GM12878 (cell line): ENCODE data around the gene ZSWIM6. TPM values are rescaled to one million over a fixed set of nuclear protein-coding genes. Genes with fewer than 3 reads are reported as not detected.

Experiments
- BACH1 ChIP-seq: fragments of 450-650 bp; IDR thresholded peaks from 2 replicates; pipeline ENCODE4 v1.6.1; 2017; ENCODE audit warnings: mild to moderate bottlenecking, borderline replicate concordance
- BRCA1 ChIP-seq: IDR thresholded peaks from 2 replicates; pipeline ENCODE4 v1.6.1; 2011; ENCODE audit warnings: low read depth, low read length, improper control_type of control experiment
- CBFB ChIP-seq: IDR thresholded peaks from 2 replicates; pipeline ENCODE4 v1.6.1; 2016; ENCODE audit warnings: antibody characterized with exemption, low read depth
- CEBPB ChIP-seq, 2 experiments: fragments of 150-350 bp in 1 of 2; IDR thresholded peaks; 2 replicates each; pipeline ENCODE4 v1.6.1; 2012 to 2014; ENCODE audit warnings: low read depth in 2 of 2, low read length in 2 of 2, borderline replicate concordance in 1 of 2, inconsistent platforms in 1 of 2
- CREB1 ChIP-seq: IDR thresholded peaks from 2 replicates; pipeline ENCODE4 v1.6.1; 2012; ENCODE audit warnings: low read depth, mild to moderate bottlenecking, inconsistent platforms
- E2F8 ChIP-seq: fragments of 450-650 bp; IDR thresholded peaks from 2 replicates; pipeline ENCODE4 v1.6.1; 2018; ENCODE audit warnings: mild to moderate bottlenecking, low read depth, moderate library complexity; ENCODE audit not compliant: partially characterized antibody
- EED ChIP-seq: sonication (generic); IDR thresholded peaks from 2 replicates; pipeline ENCODE4 v1.6.1; 2016; ENCODE audit warnings: antibody characterized with exemption, low read depth
- HCFC1 ChIP-seq: fragments of 150-350 bp; IDR thresholded peaks from 2 replicates; pipeline ENCODE4 v1.6.1; 2014; ENCODE audit warnings: low read length
- IKZF1 ChIP-seq: fragments of 450-650 bp; conservative IDR thresholded peaks from 2 replicates; pipeline ENCODE4 v1.6.1; 2017; ENCODE audit warnings: antibody characterized with exemption, mild to moderate bottlenecking
- MEF2B ChIP-seq: fragments of 450-650 bp; IDR thresholded peaks from 2 replicates; pipeline ENCODE4 v1.6.1; 2018; ENCODE audit warnings: mild to moderate bottlenecking, moderate library complexity; ENCODE audit not compliant: partially characterized antibody, poor library complexity, severe bottlenecking
- NFIC ChIP-seq: IDR thresholded peaks from 2 replicates; pipeline ENCODE4 v1.6.1; 2012; ENCODE audit warnings: low read depth, mild to moderate bottlenecking, inconsistent platforms, low read length, moderate library complexity
- PAX8 ChIP-seq: fragments of 450-650 bp; IDR thresholded peaks from 2 replicates; pipeline ENCODE4 v1.6.1; 2017; ENCODE audit warnings: mild to moderate bottlenecking, moderate library complexity
- POLR2A ChIP-seq: IDR thresholded peaks from 2 replicates; pipeline ENCODE4 v1.6.1; 2011; ENCODE audit warnings: low read depth, mild to moderate bottlenecking, low read length
- RUNX3 ChIP-seq: IDR thresholded peaks from 2 replicates; pipeline ENCODE4 v1.6.1; 2012; ENCODE audit warnings: low read length, inconsistent platforms
- ZBTB11 ChIP-seq: fragments of 450-650 bp; formaldehyde crosslinking; IDR thresholded peaks from 2 replicates; pipeline ENCODE4 v1.5.0; 2022; ENCODE audit warnings: mild to moderate bottlenecking, missing genetic modification characterization
- ZBTB33 ChIP-seq: fragments of 450-650 bp; IDR thresholded peaks from 2 replicates; pipeline ENCODE4 v1.6.1; 2017; ENCODE audit warnings: mild to moderate bottlenecking
- ZNF622 ChIP-seq: fragments of 450-650 bp; IDR thresholded peaks from 2 replicates; pipeline ENCODE4 v1.6.1; 2017; ENCODE audit warnings: mild to moderate bottlenecking, inconsistent platforms
- ZNF687 ChIP-seq: fragments of 450-650 bp; IDR thresholded peaks from 2 replicates; pipeline ENCODE4 v1.6.1; 2017; ENCODE audit warnings: mild to moderate bottlenecking, moderate library complexity
- polyA plus RNA-seq, 11 experiments: library from polyadenylated mRNA; depleted of rRNA in 4 of 11; unstranded in 6 of 11; stranded (reverse) in 5 of 11; fragments of >200 nt; fragmentation: Nextera tagmentation in 4 of 11; fragmentation: Illumina TruSeq in 1 of 11; extraction: Ambion mirVana in 4 of 11; extraction: Trizol in 1 of 11; gene quantifications; 1 replicate in 1 of 11; 2 replicates in 10 of 11; pipeline versions ENCODE4 v1.2.1 to v1.2.3, GENCODE V29; 2011 to 2016; ENCODE audit warnings: inconsistent platforms in 2 of 11, missing spikeins in 2 of 11, low read depth in 1 of 11
- total RNA-seq, 4 experiments: library from RNA; depleted of rRNA in 3 of 4; stranded (reverse); fragments of >200 nt in 3 of 4; fragmentation: Illumina TruSeq in 1 of 4; extraction: Trizol in 1 of 4; gene quantifications; 2 replicates each; pipeline versions ENCODE4 v1.2.1 to v1.2.3, GENCODE V29; 2013 to 2021

Gene ZSWIM6
- total and polyA plus RNA-seq, 10 of the 15 experiments (the other 5 are each of a cell fraction or from before 2014, with no cell fraction given), result 0.53 to 6.2 (median 3.4) TPM

GRCh38 chr5:61331407-61332357 is at the start of gene ZSWIM6 (continued):
- TF ChIP-seq ZBTB33 (peak; percentile 99), POLR2A (peak; percentile 94), CEBPB (IDR thresholded peaks at IDR 0.05; ENCODE audit: borderline replicate concordance in 1 of 2, low read depth in 2 of 2, low read length in 2 of 2) (no peak), PAX8 (no peak), MEF2B (peak; percentile 45), BACH1 (peak; percentile 80), ZNF622 (no peak), EED (no peak), BRCA1 (no peak), CBFB (0 out of 2 replicates have a peak, but pooled peaks have one; percentile 42), HCFC1 (peak; percentile 38; the same call in 1 of the 2 replicates), CREB1 (peak; percentile 99), NFIC (no peak), E2F8 (no peak), RUNX3 (no peak), ZBTB11 (CRISPR knock-in tag) (no peak), ZNF687 (no peak), IKZF1 (peak; percentile 60; the same call in 1 of the 2 replicates)
